Body of pancreas (tissue), 4 donors: ENCODE data around the gene PALLD. TPM values are rescaled to one million over a fixed set of nuclear protein-coding genes. Genes with fewer than 3 reads are reported as not detected.
A peak's percentile ranks its signal among the peaks of the same experiment; 100 is the strongest.

Experiments used
- ATAC-seq: fragments of 150-250 bp; one replicate; pipeline ENCODE4 v1.9.1; 2016
- DNase-seq, 4 donors: peaks; one replicate each; pipeline ENCODE4 v3.0.0-alpha.2; 2019
- H3K27ac ChIP-seq, 4 donors: fragments of 200-600 bp; sonication (generic); 1 replicate in 3 of 4; 2 replicates in 1 of 4; pipeline versions ENCODE4 v1.5.1 to v1.6.1; 2016 to 2019; ENCODE audit warnings: mild to moderate bottlenecking in 1 of 4, mixed read lengths in 1 of 4, moderate library complexity in 1 of 4
- H3K27me3 ChIP-seq, 2 donors: fragments of 200-600 bp; sonication (generic); one replicate each; pipeline ENCODE4 v1.6.0; 2016; ENCODE audit warnings: mild to moderate bottlenecking in 1 of 2
- H3K36me3 ChIP-seq, 2 donors: fragments of 200-600 bp; sonication (generic); replicated peaks in 1 of 2; 2 replicates each; pipeline ENCODE4 v1.5.1; 2016; ENCODE audit warnings: low read depth in 2 of 2; ENCODE audit not compliant: insufficient read depth in 1 of 2
- H3K4me1 ChIP-seq: fragments of 200-600 bp; sonication (generic); one replicate; pipeline ENCODE4 v1.6.0; 2016
- H3K4me3 ChIP-seq, 2 donors: fragments of 200-600 bp; sonication (generic); 1 replicate in 1 of 2; 2 replicates in 1 of 2; pipeline ENCODE4 v1.5.1; 2016 to 2019
- H3K9me3 ChIP-seq, 3 donors: fragments of 200-600 bp; sonication (generic); 1 replicate in 2 of 3; 2 replicates in 1 of 3; pipeline ENCODE4 v1.5.1; 2016
- CTCF ChIP-seq, 7 experiments: fragments of 450-650 bp in 4 of 7; fragments of 200-600 bp in 3 of 7; sonication (generic) in 3 of 7; IDR thresholded peaks; one replicate each; pipeline ENCODE4 v1.5.1; 2016 to 2019; ENCODE audit warnings: antibody characterized with exemption in 7 of 7
- POLR2A ChIP-seq, 3 donors: fragments of 450-650 bp; IDR thresholded peaks; one replicate each; pipeline ENCODE4 v1.6.1; 2016; ENCODE audit warnings: antibody characterized with exemption in 3 of 3, mild to moderate bottlenecking in 2 of 3
- WGBS, 2 donors: methylation state at CpG; one replicate each; pipeline ENCODE4 v1.1.5; 2017; 5-methylcytosine and 5-hydroxymethylcytosine counted together
- intact Hi-C: fragments of 100-400 bp; cut with DNase I; formaldehyde crosslinking; loops from one replicate; pipeline ENCODE4 v1.15.1; 2023
- total RNA-seq, 2 donors: library from RNA; depleted of rRNA; stranded (reverse); fragments of >200 nt; gene quantifications; one replicate each; pipeline ENCODE4 v1.1.0, GENCODE V29; 2016

The PALLD gene
- total RNA-seq, 2 donors from 2014 or later = 46.8 to 52.4 TPM

- TF ChIP-seq CTCF (IDR thresholded peaks at IDR 0.05) = no peak
- TF ChIP-seq POLR2A (IDR thresholded peaks at IDR 0.05) = no peak
- Histone ChIP-seq H3K9me3 (no peaks in the 10 kb centered on the region), H3K27me3 (no peaks in the 10 kb centered on the region), H3K36me3 (no peaks in the 10 kb centered on the region), H3K4me3 (no peak overlapping the region), H3K27ac (no peak overlapping the region), H3K4me1 (peaks cover 10% of the 10 kb centered on the region)
- no peak for ATAC-seq
- intact Hi-C loops = no loop called here
- WGBS, 2 donors = 72 to 80% methylated on average over 8 of the region's 8 CpGs
- DNase-seq = peak in 1 of 4 donors; percentile 47
Observed at GRCh38 chr4:168880811-168881595, 384.2 kb downstream of the PALLD start.

- DNase-seq = no peak
- H3K9me3 ChIP-seq = no peaks in the 10 kb centered on the region
- WGBS, 2 donors = 91 to 93% methylated on average over 7 of the region's 7 CpGs
- H3K4me3 ChIP-seq = no peak overlapping the region
- no peaks in the 10 kb centered on the region for H3K27me3 ChIP-seq
- no peaks in the 10 kb centered on the region for H3K36me3 ChIP-seq
- ATAC-seq = no peak
- H3K27ac ChIP-seq = no peak overlapping the region
- intact Hi-C loops = no loop called here
- TF ChIP-seq POLR2A (IDR thresholded peaks at IDR 0.05) (no peak), CTCF (IDR thresholded peaks at IDR 0.05) (no peak)
- peaks cover 10% of the 10 kb centered on the region for H3K4me1 ChIP-seq
Observed at GRCh38 chr4:168881781-168882420, 385.0 kb downstream of the PALLD start.

GRCh38 chr4:168882650-168883233 lies 385.9 kb downstream of the PALLD start:
- intact Hi-C loops = no loop called here
- no peak overlapping the region for H3K27ac ChIP-seq
- no peaks in the 10 kb centered on the region for H3K9me3 ChIP-seq
- H3K27me3 ChIP-seq = no peaks in the 10 kb centered on the region
- WGBS, 2 donors = 85 to 87% methylated on average over 9 of the region's 9 CpGs
- no peaks in the 10 kb centered on the region for H3K36me3 ChIP-seq
- TF ChIP-seq POLR2A (IDR thresholded peaks at IDR 0.05) (no peak), CTCF (IDR thresholded peaks at IDR 0.05) (no peak)
- DNase-seq (peak in 1 of 4 donors; percentile 14), ATAC-seq (no peak)
- H3K4me1 ChIP-seq = peaks cover 7% of the 10 kb centered on the region
- no peak overlapping the region for H3K4me3 ChIP-seq

GRCh38 chr4:168883513-168883912 lies 386.7 kb downstream of the PALLD start:
- Histone ChIP-seq H3K9me3 (no peaks in the 10 kb centered on the region), H3K36me3 (no peaks in the 10 kb centered on the region), H3K4me1 (no peaks in the 10 kb centered on the region), H3K4me3 (no peak overlapping the region), H3K27me3 (no peaks in the 10 kb centered on the region), H3K27ac (no peak overlapping the region)
- ATAC-seq = no peak
- DNase-seq = no peak
- no peak for TF ChIP-seq POLR2A (IDR thresholded peaks at IDR 0.05)
- TF ChIP-seq CTCF (IDR thresholded peaks at IDR 0.05) = no peak
- intact Hi-C loops = no loop called here
